Astrocyte of the hippocampus (primary cell): Measurements from ENCODE around the gene IQSEC1.

Source experiments
- DNase-seq: peaks from one replicate; pipeline ENCODE4 v3.0.0; 2011; ENCODE audit warnings: low read depth, low spot score

The IQSEC1 gene

GRCh38 chr3:13073326-13074005, at the start of gene IQSEC1:
Gene IQSEC1 (minus strand): TSS chr3:13073429. CDS start chr3:13073014, 415 bp downstream.
- peak; percentile 79 for DNase-seq

- DNase-seq, result no peak
Observed at GRCh38 chr3:13122081-13123012, 49.1 kb upstream of the IQSEC1 start.

- peak; percentile 16 for DNase-seq
Observed at GRCh38 chr3:13121553-13122001, 48.3 kb upstream of the IQSEC1 start.

GRCh38 chr3:13120928-13121552, 47.8 kb upstream of the IQSEC1 start:
- DNase-seq, result no peak

GRCh38 chr3:13120289-13120927, 47.2 kb upstream of the IQSEC1 start:
- DNase-seq, result no peak

- DNase-seq, result no peak
Observed at GRCh38 chr3:13119471-13120220, 46.4 kb upstream of the IQSEC1 start.

GRCh38 chr3:13116426-13116825, 43.2 kb upstream of the IQSEC1 start:
- DNase-seq, result no peak

- no peak for DNase-seq
Observed at GRCh38 chr3:13115991-13116390, 42.8 kb upstream of the IQSEC1 start.

GRCh38 chr3:13115576-13115910, 42.3 kb upstream of the IQSEC1 start:
- DNase-seq, result no peak

GRCh38 chr3:13114811-13115575, 41.8 kb upstream of the IQSEC1 start:
- DNase-seq, result no peak

- no peak for DNase-seq
Observed at GRCh38 chr3:13113346-13114330, 40.4 kb upstream of the IQSEC1 start.

- DNase-seq, result no peak
Observed at GRCh38 chr3:13112521-13113345, 39.5 kb upstream of the IQSEC1 start.

GRCh38 chr3:13111873-13112520, 38.8 kb upstream of the IQSEC1 start:
- no peak for DNase-seq

- DNase-seq, result no peak
Observed at GRCh38 chr3:13111173-13111872, 38.1 kb upstream of the IQSEC1 start.

GRCh38 chr3:13110678-13111116, 37.5 kb upstream of the IQSEC1 start:
- DNase-seq, result peak; percentile 47

- DNase-seq, result no peak
Observed at GRCh38 chr3:13109516-13109915, 36.3 kb upstream of the IQSEC1 start.

GRCh38 chr3:13108861-13109260, 35.6 kb upstream of the IQSEC1 start:
- DNase-seq, result no peak
